ENCODE data around the gene PELI1. TPM values are rescaled to one million over a fixed set of nuclear protein-coding genes. Genes with fewer than 3 reads are reported as not detected.
"Not testable (repeated sequence)": the region's sequence is repeated elsewhere in the genome, so short reads cannot be mapped to it uniquely, and the experiment has no call there.

The PELI1 gene
- polyA plus RNA-seq, 10 donors = 13.1 to 25.3 (median 19.0) TPM

DNA sequence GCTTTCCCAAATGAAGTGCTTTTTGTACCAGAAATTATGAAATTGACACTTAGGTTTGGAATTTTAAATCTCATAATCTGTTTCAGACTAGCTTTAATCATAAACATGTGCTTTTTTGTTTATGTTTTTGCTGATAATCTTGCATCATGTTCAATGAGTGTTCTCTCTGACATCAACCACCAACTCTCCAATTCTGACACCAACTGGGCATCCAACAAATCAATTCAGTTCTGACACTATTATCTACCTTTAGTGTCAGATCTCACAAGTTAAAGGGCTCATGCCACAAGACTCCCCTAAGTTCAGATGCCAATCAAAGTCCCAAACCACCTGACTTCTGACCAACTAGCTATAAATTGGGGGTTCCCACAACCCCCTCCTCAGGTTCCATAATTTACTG lies 19.6 kb downstream of the PELI1 start:
- DNase-seq = no peak

DNA sequence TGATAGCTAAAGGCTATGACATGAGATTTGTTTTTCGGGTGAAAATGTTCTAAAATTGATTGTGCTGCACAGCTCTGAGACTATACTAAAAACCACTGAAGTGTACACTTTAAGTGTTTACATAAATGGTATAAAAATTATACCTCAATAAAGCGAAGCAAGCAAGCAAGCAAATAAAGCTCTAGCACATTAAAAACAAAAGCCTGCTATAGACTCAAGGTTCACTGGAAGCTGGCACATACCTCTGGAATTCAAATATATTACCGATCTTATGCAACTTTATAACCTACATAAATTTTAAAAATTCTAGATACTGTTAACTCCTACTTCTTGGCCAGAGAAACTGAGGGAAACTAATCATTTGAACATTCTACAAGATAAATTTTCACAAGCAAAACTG lies 20.1 kb downstream of the PELI1 start:
- DNase-seq = no peak

DNA sequence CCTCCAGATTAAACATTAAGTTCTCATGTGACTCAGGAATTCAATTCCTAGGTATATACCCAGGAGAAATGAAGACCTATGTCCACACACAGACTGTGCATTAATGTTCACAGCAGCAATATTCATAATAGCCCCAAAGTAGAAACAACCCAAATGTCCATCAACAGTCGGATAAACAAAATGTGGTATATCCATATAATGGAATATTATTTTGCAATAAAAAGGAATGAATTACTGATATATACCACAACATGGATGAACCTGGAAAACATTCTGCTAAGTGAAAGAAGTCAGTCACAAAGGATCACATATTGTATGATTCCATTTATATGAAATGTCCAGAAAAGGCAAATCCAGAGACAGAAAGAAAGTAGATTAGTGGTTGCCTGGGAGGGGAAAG lies 20.5 kb downstream of the PELI1 start:
- DNase-seq = no peak

DNA sequence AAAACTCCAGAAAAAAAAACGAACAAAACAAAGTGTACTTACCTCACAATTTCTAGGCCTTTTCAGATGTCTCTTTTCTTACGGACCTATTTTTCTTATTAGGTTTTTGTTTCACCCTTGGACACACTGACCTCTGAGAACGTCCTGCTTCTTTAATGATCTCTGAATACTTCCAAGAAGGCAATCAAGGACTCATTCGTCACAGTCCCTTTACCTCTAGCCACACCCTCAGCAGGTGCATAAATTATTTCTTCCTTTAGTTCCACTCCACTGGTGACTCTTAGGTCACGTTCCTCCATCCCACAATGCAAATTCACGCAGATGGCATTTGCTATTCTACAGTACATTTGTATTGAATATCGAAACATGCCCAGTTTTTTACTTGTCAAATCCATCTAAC lies 21.9 kb downstream of the PELI1 start:
- DNase-seq = no peak

DNA sequence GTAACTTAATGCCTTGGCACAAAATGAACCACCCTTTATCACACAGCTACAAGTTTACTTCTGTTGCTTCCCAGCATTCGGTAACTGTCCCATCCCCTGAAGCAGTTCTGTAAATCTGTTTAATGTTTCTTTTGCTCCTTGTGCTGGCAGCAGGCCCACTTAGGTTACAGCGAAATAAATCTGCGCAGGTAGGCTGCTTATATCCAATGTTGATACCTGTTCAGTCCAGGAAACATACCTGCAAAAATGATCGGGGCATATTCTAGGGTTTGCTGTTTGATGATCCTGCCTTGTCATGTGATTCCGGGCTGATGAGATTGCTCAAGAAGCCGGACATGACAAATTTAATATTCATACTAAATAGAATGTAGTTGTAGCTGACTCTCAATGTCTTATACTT lies 23.3 kb downstream of the PELI1 start:
- DNase-seq = no peak

DNA sequence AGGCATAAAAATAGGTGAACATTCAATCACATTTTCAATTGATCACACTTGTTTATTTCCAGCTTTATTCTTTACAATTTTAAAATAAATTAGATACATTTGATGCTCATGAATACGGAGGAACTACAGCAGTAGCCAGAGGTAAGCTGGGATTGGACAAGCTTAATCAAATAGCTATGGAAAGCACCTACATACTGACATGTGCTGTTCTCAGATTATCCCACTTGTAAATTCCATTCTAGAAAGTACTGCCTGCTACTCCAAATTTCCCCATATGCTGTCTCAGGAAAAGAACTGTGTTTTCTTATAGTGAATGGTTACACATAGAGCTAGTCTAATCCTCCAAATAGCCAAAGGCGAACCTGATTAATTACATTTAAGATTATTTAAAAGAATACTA lies 24.2 kb downstream of the PELI1 start:
- DNase-seq = no peak

DNA sequence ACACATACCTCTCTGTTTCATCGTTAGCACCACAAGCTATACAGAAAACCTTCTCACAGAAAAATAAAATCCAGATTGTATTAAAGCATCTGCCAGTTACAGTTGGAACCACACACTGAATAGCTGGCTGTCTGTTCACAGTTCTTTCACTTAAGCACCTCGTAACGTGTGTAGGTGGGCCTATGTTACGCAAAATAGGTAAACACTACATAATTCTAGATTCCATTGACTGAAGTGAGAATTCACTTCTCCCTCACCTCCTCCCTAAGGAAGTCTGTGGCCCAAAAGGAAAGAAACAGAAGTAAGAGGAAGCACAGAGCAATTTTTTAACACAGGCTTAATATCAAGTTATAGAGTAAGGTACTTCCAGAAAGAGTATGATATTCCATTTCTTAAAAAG lies 24.9 kb downstream of the PELI1 start:
- no peak for DNase-seq

DNA sequence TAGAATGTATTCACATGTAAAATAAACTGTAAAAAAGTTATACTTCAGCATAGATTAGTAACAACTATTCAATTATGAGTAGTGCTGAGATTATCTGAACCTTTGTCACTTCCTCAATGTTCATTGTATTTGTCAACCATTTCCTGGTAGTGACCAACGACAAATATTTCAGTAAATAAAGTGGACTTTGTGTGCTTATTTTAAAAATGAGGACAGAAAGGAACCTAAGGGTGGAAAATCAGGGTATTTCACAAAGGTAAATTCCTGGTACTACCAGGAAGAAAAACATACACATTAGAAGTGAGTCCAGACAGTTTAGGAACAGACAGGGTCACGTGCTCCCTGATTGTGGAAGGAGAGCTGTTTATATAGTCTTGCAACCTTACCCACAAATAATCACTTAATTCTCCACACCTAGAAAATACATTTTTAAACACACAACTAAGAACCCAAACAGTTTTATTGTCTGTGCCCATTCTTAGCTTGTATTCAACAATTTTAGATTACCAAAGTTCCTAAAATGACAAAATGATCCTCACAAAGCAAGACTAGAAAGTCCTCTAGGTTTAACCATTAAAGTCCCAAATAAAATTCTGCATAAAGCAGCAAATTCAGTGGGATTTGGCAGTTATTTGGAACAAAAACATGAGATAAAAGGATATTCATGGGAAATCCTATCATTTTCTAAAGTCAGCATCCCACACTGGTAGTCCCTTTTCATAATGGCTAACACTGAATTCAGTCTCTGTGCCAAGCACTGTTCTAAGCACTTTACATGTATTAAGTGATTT lies 28.2 kb downstream of the PELI1 start:
- no peak for DNase-seq

DNA sequence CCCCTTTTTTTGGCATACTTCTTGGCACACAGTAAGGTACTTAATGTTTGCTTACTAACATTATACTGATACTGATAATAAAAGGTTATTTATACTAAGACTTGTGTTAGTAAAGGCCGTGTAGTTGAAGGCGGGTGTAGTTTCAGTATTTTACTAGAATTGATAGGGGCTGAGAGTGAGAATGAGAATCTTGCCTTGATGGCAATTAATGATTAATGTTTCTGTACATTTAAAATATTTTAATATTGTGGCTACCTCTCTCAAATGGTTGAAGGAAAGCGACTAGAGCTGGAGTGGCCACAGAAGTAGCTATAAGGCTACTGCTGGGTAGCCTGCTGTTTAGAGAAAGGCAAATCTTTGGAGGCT lies 29.3 kb downstream of the PELI1 start:
- no peak for DNase-seq

DNA sequence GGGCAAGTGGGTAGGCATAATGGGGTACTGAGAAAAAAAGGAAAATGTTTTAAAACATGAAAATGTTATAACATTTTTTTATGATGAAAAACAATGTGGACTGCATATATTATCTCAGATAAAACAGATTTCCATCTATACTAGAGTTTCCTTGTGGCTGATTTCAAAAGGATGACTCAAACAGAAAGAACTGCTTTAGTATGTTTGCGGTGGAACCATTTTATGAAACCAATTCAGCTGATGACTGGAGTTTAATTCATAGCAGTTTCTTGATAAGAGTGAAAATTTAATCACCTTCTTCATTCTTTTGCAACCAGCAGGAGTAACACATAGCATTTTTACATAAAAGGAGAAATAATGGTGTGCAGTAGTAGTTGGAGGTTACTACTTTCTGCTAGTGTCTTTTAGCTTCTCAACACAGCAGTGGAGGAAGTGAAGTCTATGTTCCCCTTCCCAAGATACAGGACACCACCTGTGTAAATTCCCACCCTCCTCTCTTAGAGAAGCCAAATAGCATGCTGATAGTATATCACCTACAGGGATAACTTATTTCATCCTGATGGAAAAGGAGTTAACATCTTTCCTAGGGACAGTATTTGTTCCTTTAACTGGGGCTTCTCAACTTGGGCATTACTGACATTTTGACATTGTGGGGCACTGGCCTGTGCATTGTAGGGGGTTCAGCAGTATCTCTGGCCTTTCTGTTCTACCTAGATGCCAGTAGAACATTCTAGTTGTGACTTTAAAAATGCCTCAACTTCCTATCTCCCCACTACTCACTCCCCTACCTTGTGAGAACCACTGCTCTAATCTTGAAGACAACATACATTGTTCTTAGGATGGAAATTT lies 29.9 kb downstream of the PELI1 start:
- DNase-seq = peak in 1 of 3 donors; percentile 54

DNA sequence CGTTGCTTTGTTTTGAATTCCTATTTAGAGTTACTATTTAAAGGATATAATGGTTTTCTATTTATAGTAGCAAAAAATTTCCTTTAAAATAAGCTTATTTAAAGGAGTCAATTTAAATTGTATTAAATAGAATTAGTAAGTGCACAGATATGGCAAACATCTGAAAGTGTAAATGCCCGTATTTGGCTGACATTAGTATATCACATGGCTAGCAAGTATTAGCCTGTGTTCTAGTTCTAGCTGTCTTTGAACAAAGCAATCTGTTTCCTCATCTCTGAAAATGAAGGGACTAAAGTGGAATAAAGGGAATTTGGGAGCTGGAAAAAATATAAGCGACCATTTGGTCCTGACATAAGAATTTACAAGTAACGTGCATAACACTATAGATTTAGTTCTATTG lies 32.2 kb downstream of the PELI1 start:
- DNase-seq = no peak

DNA sequence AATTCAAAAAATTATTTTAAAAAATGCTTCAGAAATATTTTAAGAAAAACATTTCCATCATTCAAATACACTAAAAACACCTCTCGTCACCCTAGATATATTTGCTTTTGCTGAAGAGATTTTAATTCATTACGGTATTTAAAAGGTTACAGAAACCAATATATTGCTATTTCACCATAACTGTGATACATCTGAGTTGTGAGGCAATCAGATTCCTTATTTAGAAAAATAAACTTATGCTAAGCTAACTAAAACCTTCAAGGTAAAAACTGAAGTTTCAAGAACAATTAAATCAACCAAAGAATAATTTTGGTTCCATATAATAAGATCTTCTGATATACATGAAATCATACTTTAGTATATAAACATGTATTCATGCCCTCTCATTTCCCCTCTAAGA lies 32.8 kb downstream of the PELI1 start:
- no peak for DNase-seq

DNA sequence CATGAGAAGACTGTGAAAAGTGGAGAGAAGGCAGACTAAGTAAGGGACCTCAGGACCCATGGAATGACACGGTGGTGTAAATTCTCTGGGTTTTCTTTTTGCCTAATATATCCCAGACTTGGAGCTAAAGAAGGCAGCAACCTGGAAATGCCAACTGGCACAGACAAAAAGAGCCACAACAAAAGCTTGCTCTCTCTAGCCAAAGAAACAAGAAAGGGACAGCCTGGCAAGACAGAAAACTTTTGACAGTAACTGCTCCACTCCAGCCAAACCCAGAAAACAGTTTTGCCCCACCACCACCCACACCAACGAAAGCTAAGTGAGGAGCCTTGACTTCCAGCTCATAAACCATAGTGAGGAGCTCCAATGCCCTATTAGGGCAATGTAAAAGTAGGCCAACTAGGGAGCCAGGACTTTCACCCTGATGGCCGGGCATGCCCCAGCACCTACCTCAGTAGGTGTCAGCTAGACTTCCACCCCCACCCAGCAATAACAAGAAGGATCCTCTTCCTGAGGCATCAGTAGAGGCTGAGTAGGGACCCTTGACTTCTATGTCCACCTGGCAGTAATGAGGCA lies 35.5 kb downstream of the PELI1 start:
- DNase-seq = no peak

DNA sequence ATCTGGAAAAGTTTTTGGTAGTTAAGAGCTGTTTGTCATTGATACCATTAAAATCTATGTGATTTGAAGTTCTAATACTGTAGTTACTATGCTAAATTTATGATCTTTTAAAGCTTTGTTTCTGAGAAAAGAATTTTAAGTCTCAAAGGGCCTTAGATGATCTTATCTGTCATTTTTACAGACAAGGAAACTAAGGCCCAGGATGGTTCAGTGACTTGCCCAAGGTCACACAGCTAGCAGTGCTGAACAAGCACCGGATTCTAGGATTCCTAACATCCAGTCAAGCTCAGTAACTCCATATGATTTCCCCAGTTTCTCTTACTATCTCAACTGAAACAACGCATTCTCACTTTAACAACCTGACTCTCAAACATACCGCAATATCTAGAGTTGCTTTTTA lies 37.7 kb downstream of the PELI1 start:
- DNase-seq = no peak

DNA sequence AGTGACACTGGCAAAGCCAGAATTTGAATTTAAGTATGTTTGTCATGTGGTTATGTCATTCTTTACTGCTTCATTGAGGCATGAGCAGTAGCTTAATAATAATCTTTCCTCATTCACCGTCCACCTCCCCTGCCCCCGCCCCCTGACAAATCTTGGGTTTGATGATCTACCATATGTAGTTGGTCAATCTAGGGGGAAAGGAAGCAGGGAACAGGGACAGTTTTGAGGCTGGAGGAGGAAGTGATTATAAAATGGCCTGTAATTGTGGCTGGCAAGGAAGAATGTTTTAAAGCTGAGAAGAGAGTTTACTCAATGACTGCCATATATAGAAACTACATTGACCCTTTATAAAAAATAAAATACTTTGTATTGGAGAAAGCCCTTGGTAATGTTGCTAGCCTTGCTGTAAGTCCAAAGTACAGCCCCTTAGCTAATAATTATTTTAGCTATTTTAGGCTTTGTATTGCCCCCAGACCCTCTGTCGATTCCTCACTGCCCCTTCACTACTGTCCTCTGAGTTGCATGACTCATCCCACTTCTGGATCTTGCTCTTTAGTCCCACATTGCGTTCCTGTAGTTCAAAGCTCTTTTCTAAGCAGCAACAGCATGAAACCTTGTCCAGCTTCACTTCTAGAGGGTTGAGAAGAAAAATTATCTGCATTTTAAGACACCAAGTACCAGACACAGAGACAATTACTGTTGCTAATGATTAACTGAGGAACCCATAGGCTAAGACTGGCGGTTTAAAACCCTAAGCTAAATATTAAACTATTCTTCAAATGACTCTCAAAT lies 38.4 kb downstream of the PELI1 start:
- no peak for DNase-seq

DNA sequence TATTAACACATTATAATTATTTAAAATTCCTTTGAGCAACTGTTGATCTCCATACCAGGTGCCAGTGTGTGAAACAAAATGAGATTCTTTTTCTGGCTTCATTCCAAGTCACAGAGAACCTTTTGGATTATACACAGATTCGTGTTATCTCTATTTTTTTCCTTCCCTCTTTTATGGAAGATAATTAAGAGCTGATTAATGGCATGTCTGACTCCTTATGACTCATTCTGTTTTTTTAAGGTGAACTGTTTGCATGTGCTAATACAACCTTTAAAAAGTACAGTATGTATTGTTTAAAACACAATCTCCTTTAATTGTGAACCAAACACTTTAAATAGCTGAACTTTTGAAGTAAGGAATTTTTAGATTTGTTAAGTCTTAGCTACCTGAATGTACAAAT lies 39.3 kb downstream of the PELI1 start:
- no peak for DNase-seq

DNA sequence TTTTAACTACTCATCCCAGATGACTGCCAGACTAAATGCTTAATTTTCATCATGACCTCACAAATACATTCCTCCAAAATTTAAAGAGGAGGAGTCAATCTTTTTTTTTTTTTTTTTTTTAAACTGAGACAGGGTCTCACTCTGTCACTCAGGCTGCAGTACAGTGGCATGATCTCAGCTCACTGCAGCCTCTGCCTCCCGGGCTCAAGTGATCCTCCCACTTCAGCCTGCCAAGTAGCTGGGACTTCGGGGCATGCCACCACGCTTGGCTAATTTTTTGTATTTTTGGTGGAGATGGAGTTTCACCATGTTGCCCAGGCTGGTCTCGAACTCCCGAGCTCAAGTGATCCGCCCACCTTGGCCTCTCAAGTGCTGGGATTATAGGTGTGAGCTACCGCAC lies 41.5 kb downstream of the PELI1 start:
- not testable (repeated sequence) for DNase-seq

DNA sequence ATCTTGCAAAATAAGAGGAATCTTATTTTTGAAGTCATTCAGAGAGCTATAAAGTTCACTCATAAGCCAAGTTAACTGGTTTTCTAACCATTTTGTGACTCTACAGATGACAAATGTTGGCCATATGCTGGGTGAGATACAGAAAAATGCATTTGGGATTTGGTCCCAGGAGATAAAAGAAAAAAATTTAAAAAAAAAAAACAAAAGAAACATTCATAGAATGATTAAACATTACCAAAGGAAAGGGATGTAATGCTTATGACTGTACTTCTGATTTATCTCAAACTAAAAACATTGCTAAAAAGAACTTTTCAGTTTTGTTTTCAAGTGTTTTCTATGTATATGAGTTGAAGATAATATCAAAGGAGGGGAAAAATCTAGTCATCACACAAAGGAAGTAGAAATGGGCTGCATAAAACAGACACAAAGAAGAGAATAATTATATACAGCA lies 43.1 kb downstream of the PELI1 start:
- DNase-seq = peak in 1 of 3 donors; percentile 12

DNA sequence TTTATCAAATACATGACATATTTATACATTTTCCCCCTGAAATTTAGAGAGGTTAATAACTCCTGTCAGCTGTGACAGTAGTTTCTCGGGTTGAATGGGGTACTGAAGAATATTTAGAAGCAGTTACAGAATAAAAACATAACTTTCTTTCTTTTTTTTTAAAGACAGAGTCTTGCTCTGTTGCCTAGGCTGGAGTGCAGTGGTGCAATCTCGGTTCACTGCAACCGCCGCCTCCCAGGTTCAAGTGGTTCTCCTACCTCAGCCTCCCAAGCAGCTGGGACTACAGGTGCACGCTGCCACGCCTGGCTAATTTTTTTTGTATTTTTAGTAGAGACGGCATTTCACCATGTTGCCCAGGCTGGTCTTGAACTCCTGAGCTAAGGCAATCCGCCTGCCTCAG lies 43.6 kb downstream of the PELI1 start:
- not testable (repeated sequence) for DNase-seq

DNA sequence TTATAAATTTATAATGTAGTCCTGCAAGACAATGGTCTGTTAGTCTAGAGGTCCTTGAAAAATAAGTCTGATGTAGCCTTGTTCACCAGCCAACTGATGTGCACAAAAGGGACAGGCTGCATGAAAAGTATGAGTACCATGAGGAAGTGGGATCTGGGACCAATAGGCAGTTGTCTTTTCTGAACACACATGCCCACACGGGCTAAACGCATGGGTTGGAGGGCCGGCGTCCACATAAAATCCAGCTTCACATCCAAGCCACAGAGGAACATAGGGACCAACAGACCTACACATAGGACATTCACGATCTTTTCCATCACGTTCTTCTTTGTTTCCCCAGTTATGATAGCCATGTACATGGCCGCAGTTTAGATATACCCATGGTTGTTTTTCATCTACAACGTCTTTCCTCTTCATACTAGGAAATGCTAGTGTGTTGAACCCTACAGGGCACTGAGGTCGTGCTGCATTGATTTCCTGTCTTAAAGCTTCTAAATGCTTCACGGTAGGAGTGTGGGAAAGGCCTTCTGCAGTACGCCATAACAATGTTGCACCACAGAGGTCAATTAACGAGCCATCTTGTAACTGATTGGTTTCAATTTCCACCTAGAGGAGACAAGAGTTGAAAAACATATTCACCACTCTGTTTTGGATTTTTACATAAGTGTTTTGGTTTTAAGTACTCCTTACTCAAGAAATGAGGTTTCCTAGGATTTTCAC lies 49.4 kb downstream of the PELI1 start:
- no peak for DNase-seq

DNA sequence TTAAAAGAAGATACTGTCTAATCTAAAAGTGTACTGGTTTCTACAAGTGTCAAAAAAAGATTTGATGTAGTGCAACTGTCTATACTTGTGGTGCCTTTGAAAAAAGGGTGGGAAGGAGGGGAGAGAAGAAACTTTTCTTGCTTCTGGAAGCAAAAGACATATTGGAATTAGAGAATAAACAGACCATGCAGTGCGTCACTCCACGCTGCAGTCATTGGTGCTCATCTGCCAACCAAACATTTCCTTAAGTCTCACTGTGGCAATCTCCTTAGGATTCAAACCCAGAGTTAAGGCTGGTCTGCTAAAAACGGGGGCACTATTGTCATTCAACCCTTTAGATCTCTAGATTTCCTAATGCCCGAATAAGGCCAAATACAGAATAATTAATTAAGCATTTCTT lies 50.9 kb downstream of the PELI1 start:
- no peak for DNase-seq

Measured in muscle of back (tissue), 11 donors.